ENCODE measurements around the gene COQ2.

COQ2 gene

GRCh38 chr4:83284193-83285054 is at the start of gene COQ2 (continued):
- TF ChIP-seq ATF2 (tag by site-specific recombination; IDR thresholded peaks at IDR 0.05; ENCODE audit: low read depth) (peak; percentile 93), ZNF660 (tag by site-specific recombination; IDR thresholded peaks at IDR 0.05) (peak; percentile 41; the same call in 1 of the 2 replicates), ZBTB44 (tag by site-specific recombination; IDR thresholded peaks at IDR 0.05) (0 out of 2 replicates have a peak, but pooled peaks have one; percentile 3), PRDM4 (tag by site-specific recombination; IDR thresholded peaks at IDR 0.05) (no peak), ZBTB26 (tag by site-specific recombination; optimal IDR thresholded peaks at IDR 0.05) (peak; percentile 82), ZIC2 (tag by site-specific recombination; IDR thresholded peaks at IDR 0.05) (peak; percentile 73), ZNF423 (tag by site-specific recombination; IDR thresholded peaks at IDR 0.05) (peak; percentile 69; the same call in 1 of the 2 replicates), ZNF335 (tag by site-specific recombination; conservative IDR thresholded peaks at IDR 0.05) (peak; percentile 91), KLF16 (tag by site-specific recombination; IDR thresholded peaks at IDR 0.05) (peak; percentile 58; the same call in 1 of the 2 replicates), ZNF366 (tag by site-specific recombination; conservative IDR thresholded peaks at IDR 0.05) (peak; percentile 17; the same call in 1 of the 2 replicates), PBX3 (CRISPR knock-in tag; IDR thresholded peaks at IDR 0.05) (0 out of 2 replicates have a peak, but pooled peaks have one; percentile 73), REST (tag by site-specific recombination; IDR thresholded peaks at IDR 0.05) (peak; percentile 81), ZNF488 (tag by site-specific recombination; IDR thresholded peaks at IDR 0.05) (no peak), TSHZ1 (tag by site-specific recombination; IDR thresholded peaks at IDR 0.05; ENCODE audit: borderline replicate concordance) (no peak), ZNF623 (tag by site-specific recombination; IDR thresholded peaks at IDR 0.05) (no peak), KLF9 (tag by site-specific recombination; IDR thresholded peaks at IDR 0.05; ENCODE audit: low read depth) (peak; percentile 51; the same call in 1 of the 2 replicates), ZNF114 (tag by site-specific recombination; IDR thresholded peaks at IDR 0.05) (no peak), ZNF76 (tag by site-specific recombination; IDR thresholded peaks at IDR 0.05; ENCODE audit: borderline replicate concordance, low read depth) (no peak)
